Adrenal gland (tissue), 5 donors: Measurements from ENCODE around the gene SH2D1A.
"Not testable (repeated sequence)": the region's sequence is repeated elsewhere in the genome, so short reads cannot be mapped to it uniquely, and the experiment has no call there.

ENCODE experiments used
- POLR2A ChIP-seq, 2 donors: fragments of 450-650 bp; IDR thresholded peaks; one replicate each; pipeline ENCODE4 v1.6.1; 2017; ENCODE audit warnings: antibody characterized with exemption in 2 of 2, mild to moderate bottlenecking in 2 of 2, moderate library complexity in 1 of 2
- TF ChIP-seq, protein P1 (sequence below), 6 experiments: fragments of 450-650 bp in 4 of 6; fragments of 200-600 bp in 2 of 6; sonication (generic) in 1 of 6; IDR thresholded peaks; 1 replicate in 5 of 6; 2 replicates in 1 of 6; pipeline versions ENCODE4 v1.5.1 to v1.8.0; 2016 to 2021; ENCODE audit warnings: antibody characterized with exemption in 6 of 6, mild to moderate bottlenecking in 2 of 6, moderate library complexity in 1 of 6
- donor health status: DM: no; HTN: no; CAD: no.

DNA sequence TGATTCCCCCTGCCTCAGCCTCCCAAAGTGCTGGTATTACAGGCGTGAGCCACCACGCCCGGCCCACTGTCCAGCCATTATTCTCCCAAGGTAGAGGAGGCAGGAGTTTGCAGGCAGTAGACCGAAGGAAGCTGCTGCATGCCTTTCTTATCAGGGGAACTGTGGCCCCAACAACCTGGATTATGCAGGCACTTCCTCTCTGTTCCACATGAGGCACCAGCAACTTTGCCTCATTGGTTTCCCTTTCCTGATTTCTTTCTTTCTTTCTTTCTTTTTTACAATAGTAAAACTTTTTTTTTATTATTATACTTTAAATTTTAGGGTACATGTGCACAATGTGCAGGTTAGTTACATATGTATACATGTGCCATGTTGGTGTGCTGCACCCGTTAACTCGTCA, 62.0 kb downstream of the SH2D1A start:
- TF ChIP-seq, protein P1, sequence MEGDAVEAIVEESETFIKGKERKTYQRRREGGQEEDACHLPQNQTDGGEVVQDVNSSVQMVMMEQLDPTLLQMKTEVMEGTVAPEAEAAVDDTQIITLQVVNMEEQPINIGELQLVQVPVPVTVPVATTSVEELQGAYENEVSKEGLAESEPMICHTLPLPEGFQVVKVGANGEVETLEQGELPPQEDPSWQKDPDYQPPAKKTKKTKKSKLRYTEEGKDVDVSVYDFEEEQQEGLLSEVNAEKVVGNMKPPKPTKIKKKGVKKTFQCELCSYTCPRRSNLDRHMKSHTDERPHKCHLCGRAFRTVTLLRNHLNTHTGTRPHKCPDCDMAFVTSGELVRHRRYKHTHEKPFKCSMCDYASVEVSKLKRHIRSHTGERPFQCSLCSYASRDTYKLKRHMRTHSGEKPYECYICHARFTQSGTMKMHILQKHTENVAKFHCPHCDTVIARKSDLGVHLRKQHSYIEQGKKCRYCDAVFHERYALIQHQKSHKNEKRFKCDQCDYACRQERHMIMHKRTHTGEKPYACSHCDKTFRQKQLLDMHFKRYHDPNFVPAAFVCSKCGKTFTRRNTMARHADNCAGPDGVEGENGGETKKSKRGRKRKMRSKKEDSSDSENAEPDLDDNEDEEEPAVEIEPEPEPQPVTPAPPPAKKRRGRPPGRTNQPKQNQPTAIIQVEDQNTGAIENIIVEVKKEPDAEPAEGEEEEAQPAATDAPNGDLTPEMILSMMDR (IDR thresholded peaks at IDR 0.05) = not testable (repeated sequence)
- not testable (repeated sequence) for TF ChIP-seq POLR2A (IDR thresholded peaks at IDR 0.05)
